K562 (cell line): ENCODE data around the gene ZNF267. TPM values are rescaled to one million over a fixed set of nuclear protein-coding genes. Genes with fewer than 3 reads are reported as not detected.

Experiments
- ATF7 ChIP-seq: fragments of 450-650 bp; IDR thresholded peaks from 2 replicates; pipeline ENCODE4 v1.7.1; 2014; ENCODE audit warnings: mild to moderate bottlenecking, moderate library complexity
- BRF1 ChIP-seq: IDR thresholded peaks from 3 replicates; pipeline ENCODE4 v1.6.1; 2011; ENCODE audit warnings: borderline replicate concordance, mild to moderate bottlenecking; ENCODE audit not compliant: insufficient read length; ENCODE audit errors: extremely low read depth
- CBFA2T2 ChIP-seq: fragments of 450-650 bp; conservative IDR thresholded peaks from 2 replicates; pipeline ENCODE4 v1.6.1; 2017; ENCODE audit warnings: mild to moderate bottlenecking
- NRF1 ChIP-seq, 2 experiments: fragments of 450-650 bp; IDR thresholded peaks in 1 of 2; conservative IDR thresholded peaks in 1 of 2; 2 replicates each; pipeline ENCODE4 v1.6.1; 2014; ENCODE audit warnings: mild to moderate bottlenecking in 2 of 2
- RBFOX2 ChIP-seq: fragments of 200-400 bp; formaldehyde crosslinking; IDR thresholded peaks from 2 replicates; pipeline ENCODE4 v1.6.1; 2017; ENCODE audit warnings: low read depth, mild to moderate bottlenecking, low read length, moderate library complexity
- ZNF589 ChIP-seq: fragments of 200-800 bp; sonication (Bioruptor generic); IDR thresholded peaks from 2 replicates; pipeline ENCODE4 v1.6.1; 2016; ENCODE audit warnings: low read depth, missing genetic modification characterization, missing compliant biosample characterization
- polyA plus RNA-seq, 8 experiments: library from polyadenylated mRNA; depleted of rRNA in 4 of 8; stranded (reverse) in 5 of 8; unstranded in 3 of 8; fragments of >200 nt; fragmentation: Nextera tagmentation in 2 of 8; fragmentation: Illumina TruSeq in 1 of 8; extraction: Ambion mirVana in 2 of 8; extraction: Trizol in 1 of 8; gene quantifications; 2 replicates each; pipeline versions ENCODE4 v1.2.1 to v1.2.3, GENCODE V29; 2011 to 2014; ENCODE audit warnings: inconsistent platforms in 1 of 8, missing spikeins in 1 of 8
- total RNA-seq, 7 experiments: library from RNA; depleted of rRNA in 6 of 7; stranded (reverse); fragments of >200 nt in 6 of 7; fragmentation: Illumina TruSeq in 2 of 7; extraction: Trizol in 2 of 7; gene quantifications; 2 replicates each; pipeline versions ENCODE4 v1.2.1 to v1.2.3, GENCODE V29; 2011 to 2021; ENCODE audit warnings: low replicate concordance in 1 of 7
- TF ChIP-seq, protein P1 (sequence below): fragments of 450-650 bp; formaldehyde crosslinking; IDR thresholded peaks from 2 replicates; pipeline ENCODE4 v1.4.0; 2020; ENCODE audit warnings: mild to moderate bottlenecking, mixed read lengths
- TF ChIP-seq, protein P2 (sequence below): sonication (generic); formaldehyde crosslinking; IDR thresholded peaks from 2 replicates; pipeline ENCODE4 v1.8.1; 2022; ENCODE audit warnings: missing genetic modification reagents
- TF ChIP-seq, protein P3 (sequence below), 2 experiments: fragments of 200-800 bp in 1 of 2; sonication (Bioruptor generic) in 1 of 2; sonication (generic) in 1 of 2; formaldehyde crosslinking in 1 of 2; IDR thresholded peaks in 1 of 2; conservative IDR thresholded peaks in 1 of 2; 2 replicates each; pipeline versions ENCODE4 v1.5.0 to v1.6.1; 2016 to 2020; ENCODE audit warnings: missing compliant biosample characterization in 1 of 2, missing genetic modification characterization in 1 of 2, missing genetic modification reagents in 1 of 2
- TF ChIP-seq, protein P4 (sequence below): fragments of 450-650 bp; IDR thresholded peaks from 2 replicates; pipeline ENCODE4 v1.6.1; 2016; ENCODE audit warnings: mild to moderate bottlenecking, moderate library complexity

The ZNF267 gene
- total and polyA plus RNA-seq, 9 of the 15 experiments (the other 6 are each of a cell fraction or from before 2014, with no cell fraction given), result 14.6 to 38.8 (median 21.5) TPM

DNA sequence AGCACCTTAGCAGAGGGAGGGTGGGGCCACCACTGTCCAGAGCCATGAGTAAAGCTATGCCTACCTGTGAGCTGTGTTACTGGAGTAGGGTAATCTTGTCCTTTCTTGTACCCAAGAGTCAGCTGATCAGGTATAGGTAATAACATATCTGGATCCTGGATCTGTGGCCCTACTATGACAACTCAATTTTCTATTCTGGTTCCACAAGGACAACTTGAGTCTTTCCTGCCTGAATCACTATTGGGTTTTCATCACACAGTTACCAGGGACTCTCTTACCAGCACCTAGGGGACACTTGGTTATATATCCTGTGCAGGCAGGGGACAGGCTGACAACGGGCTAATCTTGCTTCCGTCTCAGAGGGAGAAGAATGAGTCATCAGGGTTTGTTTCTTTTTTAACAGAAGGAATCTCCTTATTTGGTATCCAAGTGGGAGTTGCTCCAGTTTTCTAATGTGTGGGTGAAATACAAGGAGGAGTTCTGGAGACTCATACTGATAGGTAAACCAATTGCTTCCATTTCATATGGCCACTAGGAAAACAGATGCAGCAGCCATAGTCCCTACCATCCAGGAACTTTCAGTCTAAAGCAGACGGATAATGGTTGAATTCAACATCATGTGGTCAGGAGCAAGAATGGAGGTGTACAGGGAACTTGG lies 6.8 kb downstream of the ZNF267 start (continued):
- TF ChIP-seq RBFOX2 (no peak; the same call in 1 of the 2 replicates), CBFA2T2 (no peak), ATF7 (peak; percentile 80; the same call in 1 of the 2 replicates), BRF1 (no peak), NRF1 (conservative IDR thresholded peaks at IDR 0.05 in 1 of 2, IDR thresholded peaks at IDR 0.05 in 1 of 2) (peak; percentile 61 to 66; a peak in 3 of 4 replicates), ZNF589 (CRISPR knock-in tag) (peak; percentile 79; the same call in 1 of the 2 replicates)
- TF ChIP-seq, protein P1, sequence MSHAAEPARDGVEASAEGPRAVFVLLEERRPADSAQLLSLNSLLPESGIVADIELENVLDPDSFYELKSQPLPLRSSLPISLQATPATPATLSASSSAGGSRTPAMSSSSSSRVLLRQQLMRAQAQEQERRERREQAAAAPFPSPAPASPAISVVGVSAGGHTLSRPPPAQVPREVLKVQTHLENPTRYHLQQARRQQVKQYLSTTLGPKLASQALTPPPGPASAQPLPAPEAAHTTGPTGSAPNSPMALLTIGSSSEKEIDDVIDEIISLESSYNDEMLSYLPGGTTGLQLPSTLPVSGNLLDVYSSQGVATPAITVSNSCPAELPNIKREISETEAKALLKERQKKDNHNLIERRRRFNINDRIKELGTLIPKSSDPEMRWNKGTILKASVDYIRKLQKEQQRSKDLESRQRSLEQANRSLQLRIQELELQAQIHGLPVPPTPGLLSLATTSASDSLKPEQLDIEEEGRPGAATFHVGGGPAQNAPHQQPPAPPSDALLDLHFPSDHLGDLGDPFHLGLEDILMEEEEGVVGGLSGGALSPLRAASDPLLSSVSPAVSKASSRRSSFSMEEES, result no peak
- TF ChIP-seq, protein P2, sequence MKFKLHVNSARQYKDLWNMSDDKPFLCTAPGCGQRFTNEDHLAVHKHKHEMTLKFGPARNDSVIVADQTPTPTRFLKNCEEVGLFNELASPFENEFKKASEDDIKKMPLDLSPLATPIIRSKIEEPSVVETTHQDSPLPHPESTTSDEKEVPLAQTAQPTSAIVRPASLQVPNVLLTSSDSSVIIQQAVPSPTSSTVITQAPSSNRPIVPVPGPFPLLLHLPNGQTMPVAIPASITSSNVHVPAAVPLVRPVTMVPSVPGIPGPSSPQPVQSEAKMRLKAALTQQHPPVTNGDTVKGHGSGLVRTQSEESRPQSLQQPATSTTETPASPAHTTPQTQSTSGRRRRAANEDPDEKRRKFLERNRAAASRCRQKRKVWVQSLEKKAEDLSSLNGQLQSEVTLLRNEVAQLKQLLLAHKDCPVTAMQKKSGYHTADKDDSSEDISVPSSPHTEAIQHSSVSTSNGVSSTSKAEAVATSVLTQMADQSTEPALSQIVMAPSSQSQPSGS (CRISPR knock-in tag), result no peak
- TF ChIP-seq, protein P3, sequence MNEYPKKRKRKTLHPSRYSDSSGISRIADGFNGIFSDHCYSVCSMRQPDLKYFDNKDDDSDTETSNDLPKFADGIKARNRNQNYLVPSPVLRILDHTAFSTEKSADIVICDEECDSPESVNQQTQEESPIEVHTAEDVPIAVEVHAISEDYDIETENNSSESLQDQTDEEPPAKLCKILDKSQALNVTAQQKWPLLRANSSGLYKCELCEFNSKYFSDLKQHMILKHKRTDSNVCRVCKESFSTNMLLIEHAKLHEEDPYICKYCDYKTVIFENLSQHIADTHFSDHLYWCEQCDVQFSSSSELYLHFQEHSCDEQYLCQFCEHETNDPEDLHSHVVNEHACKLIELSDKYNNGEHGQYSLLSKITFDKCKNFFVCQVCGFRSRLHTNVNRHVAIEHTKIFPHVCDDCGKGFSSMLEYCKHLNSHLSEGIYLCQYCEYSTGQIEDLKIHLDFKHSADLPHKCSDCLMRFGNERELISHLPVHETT (CRISPR knock-in tag; conservative IDR thresholded peaks at IDR 0.05 in 1 of 2, IDR thresholded peaks at IDR 0.05 in 1 of 2), result peak in 1 of 2 experiments; percentile 47; a peak in 1 of 4 replicates
- TF ChIP-seq, protein P4, sequence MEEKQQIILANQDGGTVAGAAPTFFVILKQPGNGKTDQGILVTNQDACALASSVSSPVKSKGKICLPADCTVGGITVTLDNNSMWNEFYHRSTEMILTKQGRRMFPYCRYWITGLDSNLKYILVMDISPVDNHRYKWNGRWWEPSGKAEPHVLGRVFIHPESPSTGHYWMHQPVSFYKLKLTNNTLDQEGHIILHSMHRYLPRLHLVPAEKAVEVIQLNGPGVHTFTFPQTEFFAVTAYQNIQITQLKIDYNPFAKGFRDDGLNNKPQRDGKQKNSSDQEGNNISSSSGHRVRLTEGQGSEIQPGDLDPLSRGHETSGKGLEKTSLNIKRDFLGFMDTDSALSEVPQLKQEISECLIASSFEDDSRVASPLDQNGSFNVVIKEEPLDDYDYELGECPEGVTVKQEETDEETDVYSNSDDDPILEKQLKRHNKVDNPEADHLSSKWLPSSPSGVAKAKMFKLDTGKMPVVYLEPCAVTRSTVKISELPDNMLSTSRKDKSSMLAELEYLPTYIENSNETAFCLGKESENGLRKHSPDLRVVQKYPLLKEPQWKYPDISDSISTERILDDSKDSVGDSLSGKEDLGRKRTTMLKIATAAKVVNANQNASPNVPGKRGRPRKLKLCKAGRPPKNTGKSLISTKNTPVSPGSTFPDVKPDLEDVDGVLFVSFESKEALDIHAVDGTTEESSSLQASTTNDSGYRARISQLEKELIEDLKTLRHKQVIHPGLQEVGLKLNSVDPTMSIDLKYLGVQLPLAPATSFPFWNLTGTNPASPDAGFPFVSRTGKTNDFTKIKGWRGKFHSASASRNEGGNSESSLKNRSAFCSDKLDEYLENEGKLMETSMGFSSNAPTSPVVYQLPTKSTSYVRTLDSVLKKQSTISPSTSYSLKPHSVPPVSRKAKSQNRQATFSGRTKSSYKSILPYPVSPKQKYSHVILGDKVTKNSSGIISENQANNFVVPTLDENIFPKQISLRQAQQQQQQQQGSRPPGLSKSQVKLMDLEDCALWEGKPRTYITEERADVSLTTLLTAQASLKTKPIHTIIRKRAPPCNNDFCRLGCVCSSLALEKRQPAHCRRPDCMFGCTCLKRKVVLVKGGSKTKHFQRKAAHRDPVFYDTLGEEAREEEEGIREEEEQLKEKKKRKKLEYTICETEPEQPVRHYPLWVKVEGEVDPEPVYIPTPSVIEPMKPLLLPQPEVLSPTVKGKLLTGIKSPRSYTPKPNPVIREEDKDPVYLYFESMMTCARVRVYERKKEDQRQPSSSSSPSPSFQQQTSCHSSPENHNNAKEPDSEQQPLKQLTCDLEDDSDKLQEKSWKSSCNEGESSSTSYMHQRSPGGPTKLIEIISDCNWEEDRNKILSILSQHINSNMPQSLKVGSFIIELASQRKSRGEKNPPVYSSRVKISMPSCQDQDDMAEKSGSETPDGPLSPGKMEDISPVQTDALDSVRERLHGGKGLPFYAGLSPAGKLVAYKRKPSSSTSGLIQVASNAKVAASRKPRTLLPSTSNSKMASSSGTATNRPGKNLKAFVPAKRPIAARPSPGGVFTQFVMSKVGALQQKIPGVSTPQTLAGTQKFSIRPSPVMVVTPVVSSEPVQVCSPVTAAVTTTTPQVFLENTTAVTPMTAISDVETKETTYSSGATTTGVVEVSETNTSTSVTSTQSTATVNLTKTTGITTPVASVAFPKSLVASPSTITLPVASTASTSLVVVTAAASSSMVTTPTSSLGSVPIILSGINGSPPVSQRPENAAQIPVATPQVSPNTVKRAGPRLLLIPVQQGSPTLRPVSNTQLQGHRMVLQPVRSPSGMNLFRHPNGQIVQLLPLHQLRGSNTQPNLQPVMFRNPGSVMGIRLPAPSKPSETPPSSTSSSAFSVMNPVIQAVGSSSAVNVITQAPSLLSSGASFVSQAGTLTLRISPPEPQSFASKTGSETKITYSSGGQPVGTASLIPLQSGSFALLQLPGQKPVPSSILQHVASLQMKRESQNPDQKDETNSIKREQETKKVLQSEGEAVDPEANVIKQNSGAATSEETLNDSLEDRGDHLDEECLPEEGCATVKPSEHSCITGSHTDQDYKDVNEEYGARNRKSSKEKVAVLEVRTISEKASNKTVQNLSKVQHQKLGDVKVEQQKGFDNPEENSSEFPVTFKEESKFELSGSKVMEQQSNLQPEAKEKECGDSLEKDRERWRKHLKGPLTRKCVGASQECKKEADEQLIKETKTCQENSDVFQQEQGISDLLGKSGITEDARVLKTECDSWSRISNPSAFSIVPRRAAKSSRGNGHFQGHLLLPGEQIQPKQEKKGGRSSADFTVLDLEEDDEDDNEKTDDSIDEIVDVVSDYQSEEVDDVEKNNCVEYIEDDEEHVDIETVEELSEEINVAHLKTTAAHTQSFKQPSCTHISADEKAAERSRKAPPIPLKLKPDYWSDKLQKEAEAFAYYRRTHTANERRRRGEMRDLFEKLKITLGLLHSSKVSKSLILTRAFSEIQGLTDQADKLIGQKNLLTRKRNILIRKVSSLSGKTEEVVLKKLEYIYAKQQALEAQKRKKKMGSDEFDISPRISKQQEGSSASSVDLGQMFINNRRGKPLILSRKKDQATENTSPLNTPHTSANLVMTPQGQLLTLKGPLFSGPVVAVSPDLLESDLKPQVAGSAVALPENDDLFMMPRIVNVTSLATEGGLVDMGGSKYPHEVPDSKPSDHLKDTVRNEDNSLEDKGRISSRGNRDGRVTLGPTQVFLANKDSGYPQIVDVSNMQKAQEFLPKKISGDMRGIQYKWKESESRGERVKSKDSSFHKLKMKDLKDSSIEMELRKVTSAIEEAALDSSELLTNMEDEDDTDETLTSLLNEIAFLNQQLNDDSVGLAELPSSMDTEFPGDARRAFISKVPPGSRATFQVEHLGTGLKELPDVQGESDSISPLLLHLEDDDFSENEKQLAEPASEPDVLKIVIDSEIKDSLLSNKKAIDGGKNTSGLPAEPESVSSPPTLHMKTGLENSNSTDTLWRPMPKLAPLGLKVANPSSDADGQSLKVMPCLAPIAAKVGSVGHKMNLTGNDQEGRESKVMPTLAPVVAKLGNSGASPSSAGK, result no peak
